SH-SY5Y (cell line): ENCODE measurements around the gene KIAA0232.

ENCODE experiments used
- GATA2 ChIP-seq: IDR thresholded peaks from 2 replicates; pipeline ENCODE4 v1.6.1; 2011; ENCODE audit warnings: mild to moderate bottlenecking, low read depth, low read length
- GATA3 ChIP-seq: IDR thresholded peaks from 2 replicates; pipeline ENCODE4 v1.6.1; 2011; ENCODE audit warnings: low read depth, mild to moderate bottlenecking, low read length, moderate library complexity

- no peak for TF ChIP-seq GATA3
- TF ChIP-seq GATA2, result no peak
Observed at GRCh38 chr4:6889101-6889735, 106.7 kb downstream of the KIAA0232 start.
